ENCODE results near the gene POPDC3. TPM values are rescaled to one million over a fixed set of nuclear protein-coding genes. Genes with fewer than 3 reads are reported as not detected.

The POPDC3 gene
- total and polyA plus RNA-seq, 10 of the 15 experiments (the other 5 are each of a cell fraction or from before 2014, with no cell fraction given): 1.6 TPM; not detected in 9

GRCh38 chr6:105212587-105212986 lies 32.8 kb upstream of the POPDC3 start:
- H4K20me1 ChIP-seq (ENCODE audit: control insufficient read depth, insufficient read depth): no peaks in the 10 kb centered on the region
- H3K79me2 ChIP-seq (ENCODE audit: control insufficient read depth, insufficient read depth, low read length): no peaks in the 10 kb centered on the region
- H3K4me1 ChIP-seq (ENCODE audit: control insufficient read depth, insufficient read depth, low read length): 0 out of 2 replicates have a peak, but pooled peaks cover 3% of the 10 kb centered on the region
- no peak overlapping the region for H3K4me3 ChIP-seq
- H3K27ac ChIP-seq (ENCODE audit: control insufficient read depth, insufficient read depth): no peak overlapping the region
- 0% methylated on average over 1 of the region's 1 CpG for WGBS (ENCODE audit: insufficient coverage, insufficient replicate concordance, low lambda C conversion rate, missing lambda C conversion rate)
- ChIA-PET CTCF (no interaction called here), POLR2A (no interaction called here), SMC1A (ENCODE audit: uncharacterized antibody, unreplicated experiment) (no interaction called here), RAD21 (ENCODE audit: unreplicated experiment) (no interaction called here)
- H3K27me3 ChIP-seq (replicated peaks in 1 of 2; ENCODE audit: control insufficient read depth in 2 of 2, insufficient read depth in 2 of 2, low read length in 1 of 2): no peaks in the 10 kb centered on the region
- intact Hi-C loops (cut with micrococcal nuclease; ENCODE audit: unreplicated experiment) (no loop called here), in situ Hi-C loops (cut with MboI) (no loop called here)
- DNase-seq (ENCODE audit: low read depth, low spot score) (peak; percentile 16), FAIRE-seq (no peak), ATAC-seq (peak; percentile 73)
- no TSS peak for BruUV-seq (replicated peaks)
- H3K9ac ChIP-seq (ENCODE audit: control insufficient read depth, insufficient read depth, low read length): no peak overlapping the region
- no peaks in the 10 kb centered on the region for H3K9me3 ChIP-seq (replicated peaks; ENCODE audit: control insufficient read depth, insufficient read depth, low read length)
- no peaks in the 10 kb centered on the region for H3K36me3 ChIP-seq (ENCODE audit: control insufficient read depth in 2 of 2, insufficient read depth in 2 of 2, low read length in 1 of 2)
- no peak for TF ChIP-seq MEF2B (IDR thresholded peaks at IDR 0.05; ENCODE audit: partially characterized antibody, poor library complexity, severe bottlenecking)
- TF ChIP-seq JUNB (IDR thresholded peaks at IDR 0.05): peak; percentile 43; the same call in 1 of the 2 replicates
- peak; percentile 90; the same call in 2 of the 3 replicates for TF ChIP-seq POU2F2 (IDR thresholded peaks at IDR 0.05; ENCODE audit: borderline replicate concordance, low read depth, low read length)
- peak; percentile 65 for TF ChIP-seq RUNX3 (IDR thresholded peaks at IDR 0.05; ENCODE audit: low read length)
- peak overlapping the region; percentile 32; the same call in 1 of the 2 replicates for H3K4me2 ChIP-seq (ENCODE audit: control insufficient read depth, insufficient read depth)
- H2AFZ ChIP-seq (ENCODE audit: control insufficient read depth, low read depth, low read length): no peak overlapping the region

GRCh38 chr6:105211831-105212230 lies 32.0 kb upstream of the POPDC3 start:
- ChIA-PET CTCF (no interaction called here), RAD21 (ENCODE audit: unreplicated experiment) (no interaction called here), POLR2A (no interaction called here), SMC1A (ENCODE audit: uncharacterized antibody, unreplicated experiment) (no interaction called here)
- Histone ChIP-seq H3K27ac (ENCODE audit: control insufficient read depth, insufficient read depth) (no peak overlapping the region), H3K79me2 (ENCODE audit: control insufficient read depth, insufficient read depth, low read length) (no peaks in the 10 kb centered on the region), H3K9me3 (replicated peaks; ENCODE audit: control insufficient read depth, insufficient read depth, low read length) (no peaks in the 10 kb centered on the region), H3K9ac (ENCODE audit: control insufficient read depth, insufficient read depth, low read length) (no peak overlapping the region), H3K4me3 (no peak overlapping the region), H3K4me1 (ENCODE audit: control insufficient read depth, insufficient read depth, low read length) (0 out of 2 replicates have a peak, but pooled peaks cover 3% of the 10 kb centered on the region), H3K4me2 (ENCODE audit: control insufficient read depth, insufficient read depth) (no peak overlapping the region), H2AFZ (ENCODE audit: control insufficient read depth, low read depth, low read length) (no peak overlapping the region), H3K36me3 (ENCODE audit: control insufficient read depth in 2 of 2, insufficient read depth in 2 of 2, low read length in 1 of 2) (no peaks in the 10 kb centered on the region), H3K27me3 (replicated peaks in 1 of 2; ENCODE audit: control insufficient read depth in 2 of 2, insufficient read depth in 2 of 2, low read length in 1 of 2) (no peaks in the 10 kb centered on the region), H4K20me1 (ENCODE audit: control insufficient read depth, insufficient read depth) (no peaks in the 10 kb centered on the region)
- WGBS (ENCODE audit: insufficient coverage, insufficient replicate concordance, low lambda C conversion rate, missing lambda C conversion rate): 75% methylated on average over 3 of the region's 3 CpGs
- intact Hi-C loops (cut with micrococcal nuclease; ENCODE audit: unreplicated experiment) (no loop called here), in situ Hi-C loops (cut with MboI) (no loop called here)
- DNase-seq (ENCODE audit: low read depth, low spot score) (no peak), FAIRE-seq (no peak), ATAC-seq (peak; percentile 33; the same call in 1 of the 3 replicates)
- BruUV-seq (replicated peaks): no TSS peak
- TF ChIP-seq PRDM15 (CRISPR knock-in tag; IDR thresholded peaks at IDR 0.05) (no peak), TCF7 (IDR thresholded peaks at IDR 0.05; ENCODE audit: borderline replicate concordance) (no peak), KLF5 (IDR thresholded peaks at IDR 0.05; ENCODE audit: partially characterized antibody) (no peak), MXI1 (IDR thresholded peaks at IDR 0.05; ENCODE audit: low read depth, low read length) (no peak), RELA (IDR thresholded peaks at IDR 0.05; ENCODE audit: borderline replicate concordance, partially characterized antibody) (no peak), PKNOX1 (IDR thresholded peaks at IDR 0.05) (no peak)

All from GM12878 (cell line).